Heart left ventricle (tissue), 16 donors: Measurements from ENCODE around the gene SNURF. TPM values are rescaled to one million over a fixed set of nuclear protein-coding genes. Genes with fewer than 3 reads are reported as not detected.
A peak's percentile ranks its signal among the peaks of the same experiment; 100 is the strongest.

Experiments
- ATAC-seq, 4 donors: fragments of 200-7000 bp; cut with Tn5 transposase; one replicate each; pipeline ENCODE4 v1.9.1; 2020 to 2022; ENCODE audit warnings: moderate library complexity in 4 of 4, mild to moderate bottlenecking in 3 of 4, moderate number of reproducible peaks in 1 of 4
- DNase-seq, 5 donors: peaks; one replicate each; pipeline ENCODE4 v3.0.0-alpha.2; 2020
- H3K27ac ChIP-seq, 12 donors: fragments of 200-600 bp; sonication (generic) in 4 of 12; one replicate each; pipeline versions ENCODE4 v1.5.0 to v1.8.0; 2016 to 2022; ENCODE audit warnings: mild to moderate bottlenecking in 2 of 12
- H3K27me3 ChIP-seq, 9 donors: fragments of 200-600 bp; sonication (generic) in 2 of 9; one replicate each; pipeline versions ENCODE4 v1.5.1 to v1.8.0; 2016 to 2022; ENCODE audit warnings: mild to moderate bottlenecking in 3 of 9
- H3K36me3 ChIP-seq, 9 donors: fragments of 200-600 bp; sonication (generic) in 2 of 9; one replicate each; pipeline versions ENCODE4 v1.5.0 to v1.8.0; 2018 to 2022; ENCODE audit warnings: mild to moderate bottlenecking in 2 of 9
- H3K4me1 ChIP-seq, 12 donors: fragments of 200-600 bp; sonication (generic) in 4 of 12; one replicate each; pipeline versions ENCODE4 v1.5.0 to v1.8.0; 2016 to 2022; ENCODE audit warnings: mild to moderate bottlenecking in 3 of 12
- H3K4me3 ChIP-seq, 12 donors: fragments of 200-600 bp; sonication (generic) in 4 of 12; one replicate each; pipeline versions ENCODE4 v1.5.0 to v1.8.0; 2017 to 2022; ENCODE audit warnings: mild to moderate bottlenecking in 9 of 12, moderate library complexity in 4 of 12
- H3K9me3 ChIP-seq, 12 donors: fragments of 200-600 bp; sonication (generic) in 4 of 12; one replicate each; pipeline versions ENCODE4 v1.5.0 to v1.8.0; 2016 to 2022; ENCODE audit warnings: mild to moderate bottlenecking in 1 of 12
- POLR2A ChIP-seq, 2 donors: fragments of 450-650 bp; IDR thresholded peaks; one replicate each; pipeline ENCODE4 v1.6.1; 2017; ENCODE audit warnings: antibody characterized with exemption in 2 of 2, mild to moderate bottlenecking in 2 of 2, moderate library complexity in 2 of 2
- WGBS, 4 donors: extraction: QIAGEN DNeasy Blood & Tissue Kit in 2 of 4; methylation state at CpG; one replicate each; pipeline versions ENCODE4 v1.1.5 to v1.1.7; 2013 to 2018; 5-methylcytosine and 5-hydroxymethylcytosine counted together
- intact Hi-C, 10 donors: fragments of 100-400 bp; cut with DNase I; formaldehyde crosslinking; loops; one replicate each; pipeline versions ENCODE4 v1.11.1 to v1.14.2; 2022
- polyA plus RNA-seq, 2 donors: library from polyadenylated mRNA; stranded (reverse); fragments of 200-250 nt; gene quantifications; one replicate each; pipeline ENCODE4 v1.2.3, GENCODE V29; 2013
- total RNA-seq, 9 donors: library from RNA; depleted of rRNA in 2 of 9; stranded (reverse); fragments of >200 nt in 2 of 9; fragmentation: NEBNext Ultra II Directional in 3 of 9; extraction: Animal tissue kit (Norgen Biotek cat#: 25700) in 3 of 9; gene quantifications; one replicate each; pipeline versions ENCODE4 v1.1.0 to v1.2.4, GENCODE V29; 2016 to 2023
- TF ChIP-seq, protein P1 (sequence below), 12 donors: fragments of 200-600 bp; sonication (generic) in 4 of 12; IDR thresholded peaks; one replicate each; pipeline versions ENCODE4 v1.5.0 to v1.8.0; 2018 to 2022; ENCODE audit warnings: antibody characterized with exemption in 12 of 12, mild to moderate bottlenecking in 5 of 12
- donor health status: ischemic (EF 13 %, LVEDD 7.1; RV severe dilation, severe dysfunction).
- donor health status: healthy with polysubstance abuse.
- donor health status: DM: no; HTN: yes; CAD: no.
- donor health status: DM: no; HTN: no; CAD: no.
- donor health status: ischemic (EF 25% LVEDD 6.9; RV normal size, moderate dysfunction).
- donor health status: ischemic (EF 25% LVEDD 5.7; RV mildly dilated, moderate dysfunction).
- donor health status: healthy.
- donor health status: DM: yes; HTN: yes; CAD: no.
- donor health status: ischemic (EF 35%, LVEDD 5.7; RV mildly dilated, moderate dysfunction).
- donor health status: nonischemic (EF 11% LVEDD 7.7; RV severe dilation, severe dysfunction).
- donor health status: DM: yes; HTN: yes; CAD: no.
- donor health status: PGD.
- donor health status: ischemic (EF 29% LVEDD 5.4; RV normal size, mild dysfunction).
- donor health status: nonischemic (EF 23%, LVEDD 6.1; RV moderate dilation, normal function).

The SNURF gene
- total and polyA plus RNA-seq, 11 donors, result 4.9 to 80.2 (median 36.6) TPM

DNA sequence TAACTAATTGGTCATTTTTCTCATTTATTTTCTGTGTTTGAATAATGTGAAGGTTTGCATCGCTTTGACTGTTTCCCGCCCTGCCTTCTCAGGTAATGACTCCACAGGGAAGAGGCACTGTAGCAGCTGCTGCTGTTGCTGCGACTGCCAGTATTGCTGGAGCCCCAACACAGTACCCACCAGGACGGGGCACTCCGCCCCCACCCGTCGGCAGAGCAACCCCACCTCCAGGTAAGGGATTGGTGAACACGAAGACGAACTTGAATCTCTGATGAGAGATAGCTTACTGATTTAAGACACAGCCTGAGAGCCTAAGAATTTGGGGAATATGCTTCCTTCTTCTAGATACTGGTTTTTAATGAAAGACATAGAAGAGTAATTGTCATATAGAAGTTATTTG lies 22.9 kb downstream of the SNURF start:
- no peaks in the 10 kb centered on the region for H3K27me3 ChIP-seq
- H3K36me3 ChIP-seq, result peaks cover 0 to 100% (median 74%) of the 10 kb centered on the region in 9 donors
- ATAC-seq (no peak), DNase-seq (no peak)
- H3K9me3 ChIP-seq, result peaks cover 0 to 79% (median 15%) of the 10 kb centered on the region in 12 donors
- no peak overlapping the region for H3K27ac ChIP-seq
- H3K4me3 ChIP-seq, result no peak overlapping the region
- WGBS, 4 donors, result 82 to 89% (median 86%) methylated on average over 9 of the region's 9 CpGs
- no peaks in the 10 kb centered on the region for H3K4me1 ChIP-seq
- intact Hi-C loops, result loop anchor here in 1 of 10 donors (10.0 kb wide), 1 partner anchor 57 kb away; no protein-coding TSS in a partner anchor
- no peak for TF ChIP-seq POLR2A (IDR thresholded peaks at IDR 0.05)
- TF ChIP-seq, protein P1, sequence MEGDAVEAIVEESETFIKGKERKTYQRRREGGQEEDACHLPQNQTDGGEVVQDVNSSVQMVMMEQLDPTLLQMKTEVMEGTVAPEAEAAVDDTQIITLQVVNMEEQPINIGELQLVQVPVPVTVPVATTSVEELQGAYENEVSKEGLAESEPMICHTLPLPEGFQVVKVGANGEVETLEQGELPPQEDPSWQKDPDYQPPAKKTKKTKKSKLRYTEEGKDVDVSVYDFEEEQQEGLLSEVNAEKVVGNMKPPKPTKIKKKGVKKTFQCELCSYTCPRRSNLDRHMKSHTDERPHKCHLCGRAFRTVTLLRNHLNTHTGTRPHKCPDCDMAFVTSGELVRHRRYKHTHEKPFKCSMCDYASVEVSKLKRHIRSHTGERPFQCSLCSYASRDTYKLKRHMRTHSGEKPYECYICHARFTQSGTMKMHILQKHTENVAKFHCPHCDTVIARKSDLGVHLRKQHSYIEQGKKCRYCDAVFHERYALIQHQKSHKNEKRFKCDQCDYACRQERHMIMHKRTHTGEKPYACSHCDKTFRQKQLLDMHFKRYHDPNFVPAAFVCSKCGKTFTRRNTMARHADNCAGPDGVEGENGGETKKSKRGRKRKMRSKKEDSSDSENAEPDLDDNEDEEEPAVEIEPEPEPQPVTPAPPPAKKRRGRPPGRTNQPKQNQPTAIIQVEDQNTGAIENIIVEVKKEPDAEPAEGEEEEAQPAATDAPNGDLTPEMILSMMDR (IDR thresholded peaks at IDR 0.05), result no peak

DNA sequence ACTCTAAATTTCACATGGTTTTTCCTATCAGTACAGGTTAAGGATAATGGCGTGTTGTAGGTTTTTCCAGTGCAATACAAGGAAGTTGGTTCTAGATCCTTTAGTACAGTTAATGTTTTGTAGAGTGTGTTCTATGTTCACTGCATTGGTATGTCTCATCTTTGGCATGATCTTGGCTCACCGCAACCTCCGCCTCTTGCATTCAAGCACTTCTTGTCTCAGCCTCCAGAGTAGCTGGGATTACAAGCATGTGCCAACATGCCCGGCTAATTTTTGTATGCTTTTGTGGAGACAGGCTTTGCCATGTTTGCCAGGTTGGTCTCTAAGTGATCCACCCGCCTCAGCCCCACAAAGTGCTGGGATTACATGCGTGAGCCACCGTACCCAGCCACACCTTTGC lies 30.4 kb downstream of the SNURF start:
- H3K4me3 ChIP-seq, result no peak overlapping the region
- H3K9me3 ChIP-seq, result peaks cover 0 to 89% (median 22%) of the 10 kb centered on the region in 12 donors
- DNase-seq, result no peak
- no peak overlapping the region for H3K27ac ChIP-seq
- peaks cover 0 to 5% (median 0%) of the 10 kb centered on the region in 12 donors for H3K4me1 ChIP-seq
- 70 to 85% (median 71%) methylated on average over 7 of the region's 7 CpGs for WGBS, 4 donors
- TF ChIP-seq, protein P1 (IDR thresholded peaks at IDR 0.05), result no peak
- no peak for TF ChIP-seq POLR2A (IDR thresholded peaks at IDR 0.05)
- intact Hi-C loops, result no loop called here
- peak in 3 of 4 donors; percentile 27 to 49 (median 35) for ATAC-seq
- no peaks in the 10 kb centered on the region for H3K27me3 ChIP-seq
- H3K36me3 ChIP-seq, result peaks cover 0 to 94% (median 38%) of the 10 kb centered on the region in 9 donors

DNA sequence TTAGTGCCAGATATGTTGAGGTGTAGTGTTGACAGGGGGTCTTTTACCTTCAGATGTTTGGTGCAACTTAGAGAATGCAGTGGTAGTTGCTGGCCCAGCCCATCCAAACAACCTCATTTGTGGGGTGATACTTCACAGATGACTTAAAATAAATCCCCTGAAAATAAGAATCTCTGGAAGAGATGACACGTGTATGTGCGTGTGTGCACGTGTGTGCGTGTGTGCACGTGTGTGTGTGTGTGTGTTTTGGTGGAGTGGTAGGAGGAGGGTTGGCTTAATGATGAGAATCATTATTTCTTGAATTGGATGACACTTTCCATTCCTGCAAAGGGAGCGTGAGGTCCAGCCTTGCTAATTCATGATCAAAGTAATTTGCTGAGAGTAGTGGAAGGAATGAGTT lies 31.9 kb downstream of the SNURF start:
- intact Hi-C loops, result no loop called here
- H3K36me3 ChIP-seq, result peaks cover 0 to 84% (median 26%) of the 10 kb centered on the region in 9 donors
- H3K4me1 ChIP-seq, result peaks cover 0 to 5% (median 0%) of the 10 kb centered on the region in 12 donors
- H3K27me3 ChIP-seq, result no peaks in the 10 kb centered on the region
- H3K9me3 ChIP-seq, result peaks cover 0 to 95% (median 24%) of the 10 kb centered on the region in 12 donors
- TF ChIP-seq, protein P1 (IDR thresholded peaks at IDR 0.05), result no peak
- TF ChIP-seq POLR2A (IDR thresholded peaks at IDR 0.05), result no peak
- ATAC-seq (no peak), DNase-seq (no peak)
- WGBS, 4 donors, result 76 to 84% (median 79%) methylated on average over 6 of the region's 6 CpGs
- H3K4me3 ChIP-seq, result no peak overlapping the region
- no peak overlapping the region for H3K27ac ChIP-seq

Other genes with a start within 250 kb of the SNURF start
- 100 to 1,000 TPM; 228 to 550 (median 422) TPM for gene SNRPN, start within 50 bp of the SNURF start, total RNA-seq
- 100 to 1,000 TPM; 253 to 345 TPM for gene SNRPN, start within 50 bp of the SNURF start, polyA plus RNA-seq